Stimulated activated CD4-positive, alpha-beta T cell treated with anti-CD3 and anti-CD28 coated beads, Interleukin-1b, Interleukin-23, amount 100 ng/mL, for 4 hours (primary cell): Measurements from ENCODE around the gene SIX4.

ENCODE experiments used
- DNase-seq, 2 donors: peaks; one replicate each; pipeline ENCODE4 v3.0.0-alpha.2; 2020; ENCODE audit warnings: low read depth in 2 of 2

Gene SIX4

DNA sequence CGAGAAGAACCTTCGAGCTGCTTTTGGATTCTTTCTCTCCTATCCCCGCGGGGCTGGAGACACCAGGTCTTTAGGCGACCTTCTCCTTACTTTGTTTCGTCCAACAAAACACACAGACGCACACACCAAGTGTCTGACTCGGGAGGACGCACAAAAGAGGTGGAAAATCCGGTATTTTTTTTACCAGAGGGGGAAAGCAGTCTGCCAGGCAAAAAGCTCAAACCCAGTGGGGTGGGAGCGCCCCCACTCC lies 2.1 kb downstream of the SIX4 start:
- DNase-seq, result no peak

GRCh38 chr14:60721326-60722106 lies 2.6 kb downstream of the SIX4 start:
- DNase-seq, result peak; percentile 62 to 64

GRCh38 chr14:60720962-60721325 lies 3.2 kb downstream of the SIX4 start:
- DNase-seq, result no peak

DNA sequence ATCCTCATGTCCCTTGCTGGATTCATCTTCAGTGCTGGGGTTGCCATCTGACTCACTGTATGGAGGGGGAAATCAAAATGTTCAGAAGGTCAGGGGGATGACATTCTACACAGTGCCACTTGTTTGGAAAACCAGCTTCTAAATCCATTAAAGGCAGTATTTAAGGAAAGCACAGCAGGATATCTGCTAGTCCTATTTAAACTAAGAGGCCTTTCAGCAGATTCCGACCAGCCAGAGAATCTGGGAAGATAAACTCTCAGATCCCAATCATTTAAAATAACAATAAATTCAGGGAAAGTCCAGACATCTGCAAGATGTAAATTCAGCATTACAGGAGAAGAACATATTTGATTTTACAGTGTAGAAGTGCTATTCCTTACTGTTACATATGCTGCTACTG lies 3.8 kb downstream of the SIX4 start:
- DNase-seq, result no peak

- no peak for DNase-seq
Observed at GRCh38 chr14:60713513-60713912, 10.6 kb downstream of the SIX4 start.

- DNase-seq, result no peak
Observed at GRCh38 chr14:60710494-60710893, 13.7 kb downstream of the SIX4 start.

DNA sequence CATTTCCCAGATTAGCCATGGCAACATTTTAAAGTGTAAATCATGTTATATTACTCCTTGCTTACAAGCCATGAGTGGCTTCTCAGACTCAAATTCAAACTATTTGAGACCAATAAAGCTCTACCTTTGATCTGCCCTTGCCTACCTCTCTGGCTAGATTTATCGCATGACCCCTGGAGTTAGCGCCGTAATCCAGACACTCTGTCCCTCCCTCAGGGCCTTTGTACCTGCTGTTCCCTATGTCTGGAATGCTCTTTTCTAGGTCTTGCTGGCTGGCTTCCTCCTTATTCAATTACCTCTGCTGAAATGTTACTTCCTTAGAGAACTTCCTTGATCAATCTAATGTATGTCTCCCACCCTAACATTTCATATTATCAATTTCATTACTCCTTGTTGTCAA lies 16.3 kb downstream of the SIX4 start:
- no peak for DNase-seq

DNA sequence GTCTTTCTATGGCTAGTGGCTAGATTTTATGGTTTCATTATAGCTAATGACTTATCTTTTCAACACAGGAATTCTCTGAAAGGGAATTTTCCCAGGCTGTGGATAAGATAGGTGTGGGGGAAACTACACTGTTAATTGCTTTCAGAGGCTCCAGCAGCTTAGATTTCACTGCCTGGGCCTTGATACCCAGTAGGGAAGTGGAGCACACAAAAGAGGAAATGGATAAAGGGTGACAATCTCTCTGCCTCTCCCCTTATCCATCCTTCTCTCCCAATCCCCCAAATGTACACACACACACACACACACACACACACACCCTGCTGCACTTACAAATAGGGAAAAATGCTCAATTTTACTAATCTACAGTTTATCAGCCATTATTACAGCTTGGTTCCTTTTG lies 19.1 kb downstream of the SIX4 start:
- DNase-seq, result no peak

DNA sequence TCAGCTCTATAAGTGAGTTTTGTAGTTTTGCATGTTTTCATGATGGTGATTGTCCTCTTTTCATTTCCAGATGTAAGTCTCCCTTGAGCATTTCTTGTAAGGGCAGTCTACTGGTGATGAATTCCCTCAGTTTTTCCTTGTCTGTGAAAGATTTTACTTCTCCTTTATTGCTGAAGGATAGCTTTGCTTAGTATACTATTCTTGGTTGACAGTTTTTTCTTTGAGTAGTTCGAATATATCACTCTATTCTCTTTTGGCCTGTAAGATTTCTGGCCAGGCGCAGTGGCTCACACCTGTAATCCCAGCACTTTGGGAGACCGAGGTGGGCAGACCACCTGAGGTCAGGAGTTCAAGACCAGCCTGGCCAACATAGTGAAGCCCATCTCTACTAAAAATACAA lies 23.6 kb downstream of the SIX4 start:
- DNase-seq, result no peak

GRCh38 chr14:60695327-60695726 lies 28.8 kb downstream of the SIX4 start:
- DNase-seq, result no peak

GRCh38 chr14:60691383-60692113 lies 32.6 kb downstream of the SIX4 start:
- no peak for DNase-seq

DNA sequence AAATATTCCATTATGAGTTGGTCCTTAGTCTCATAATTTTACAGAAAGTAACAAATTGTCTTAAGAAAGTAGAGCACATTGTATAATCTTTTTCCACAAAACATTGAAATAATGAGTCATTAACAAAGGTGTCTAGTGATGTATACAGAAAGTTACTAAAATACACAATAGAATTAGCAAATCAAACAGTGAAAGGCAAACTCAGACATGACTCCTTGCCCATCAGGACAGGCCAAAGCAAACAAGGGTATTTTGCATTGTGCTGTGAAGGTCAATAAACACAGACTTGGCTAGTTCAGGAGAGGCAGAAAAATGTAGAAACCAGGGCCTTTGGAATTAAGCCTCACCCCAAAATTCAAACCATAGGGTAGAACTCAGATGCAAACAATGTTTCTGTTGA lies 37.3 kb downstream of the SIX4 start:
- DNase-seq, result no peak

DNA sequence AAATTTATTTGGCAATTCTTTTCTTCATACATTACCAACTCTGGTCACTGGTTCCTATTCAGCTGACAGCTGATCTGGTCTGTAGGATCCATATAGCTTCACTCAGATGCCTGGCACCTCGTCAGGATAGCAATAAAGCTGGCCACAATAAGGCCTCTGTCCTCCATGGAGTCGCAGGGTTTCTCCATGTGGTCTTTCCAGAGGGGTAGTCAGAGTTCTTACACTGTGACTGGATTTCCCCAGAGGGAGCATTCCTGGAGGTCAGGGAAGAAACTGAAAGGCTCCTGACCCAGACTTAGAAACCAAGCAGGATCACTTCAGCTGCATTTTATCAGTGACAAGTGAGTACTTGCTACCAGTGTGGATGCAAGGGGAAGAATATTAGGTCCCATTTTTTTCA lies 39.9 kb downstream of the SIX4 start:
- no peak for DNase-seq

DNA sequence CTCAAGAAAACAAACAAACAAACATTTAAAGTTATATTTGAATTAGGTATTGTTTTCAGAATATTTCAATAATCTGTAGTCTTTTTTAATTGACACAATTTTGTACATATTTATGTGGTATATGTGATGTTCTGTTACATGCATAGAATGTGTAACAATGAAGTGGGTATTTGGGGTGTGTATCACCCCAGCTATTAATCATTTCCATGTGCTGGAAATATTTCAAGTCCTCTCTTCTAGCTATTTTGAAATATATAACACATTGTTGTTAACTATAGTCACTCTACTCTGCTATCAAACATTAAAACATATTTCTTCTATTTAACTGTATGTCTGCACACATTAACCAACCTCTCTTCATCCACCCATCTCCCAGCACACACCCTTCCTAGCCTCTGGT lies 42.9 kb downstream of the SIX4 start:
- DNase-seq, result no peak

DNA sequence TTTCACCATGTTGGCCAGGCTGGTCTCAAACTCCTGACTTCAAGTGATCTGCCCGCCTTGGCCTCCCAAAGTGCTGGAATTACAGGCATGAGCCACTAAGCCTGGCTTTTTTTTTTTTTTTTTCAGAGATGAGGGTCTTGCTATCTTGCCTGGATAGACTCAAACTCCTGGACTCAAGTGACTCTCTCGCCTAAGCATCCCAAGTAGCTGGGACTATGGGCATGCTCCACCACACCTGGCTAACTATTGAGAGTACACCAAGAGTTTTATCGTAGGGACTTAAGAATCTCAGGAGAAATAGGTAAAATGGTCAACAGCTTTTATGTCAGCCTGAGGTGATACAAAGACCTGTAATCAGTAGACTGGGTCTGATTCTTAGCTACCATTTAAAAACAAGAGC lies 43.6 kb downstream of the SIX4 start:
- no peak for DNase-seq

DNA sequence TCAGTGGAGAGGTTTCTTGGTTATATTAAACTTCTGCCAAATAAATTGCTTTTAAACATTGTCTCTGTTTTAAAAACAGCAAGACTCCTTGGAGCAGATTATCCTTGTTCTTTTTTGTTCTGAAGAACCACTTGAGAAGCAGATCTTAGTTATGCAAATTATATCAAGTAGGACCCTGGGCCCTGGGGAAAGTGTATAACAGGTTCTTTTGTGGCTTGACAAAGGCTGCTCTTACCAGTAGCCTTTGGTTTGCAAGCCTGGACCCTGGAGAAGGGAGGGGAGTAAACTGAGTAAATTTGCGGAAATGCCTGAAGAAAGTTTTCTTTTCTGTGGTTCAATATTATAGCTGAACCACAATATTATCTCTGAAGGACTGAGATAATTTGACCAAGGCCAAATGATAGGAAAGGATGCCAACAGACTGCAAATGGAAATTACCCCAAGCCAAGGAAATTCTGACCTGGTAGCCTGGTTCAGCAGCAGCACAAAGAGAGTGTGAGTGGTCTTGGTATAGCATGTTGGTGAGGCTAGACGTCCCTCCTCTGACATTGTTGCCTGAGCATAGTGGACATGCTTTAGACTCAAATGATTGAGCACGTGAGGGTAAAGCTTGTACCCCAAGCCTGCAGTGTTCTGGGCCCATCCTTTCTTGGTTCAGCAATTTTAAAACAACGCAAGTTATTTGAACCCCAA lies 44.4 kb downstream of the SIX4 start:
- DNase-seq, result no peak

DNA sequence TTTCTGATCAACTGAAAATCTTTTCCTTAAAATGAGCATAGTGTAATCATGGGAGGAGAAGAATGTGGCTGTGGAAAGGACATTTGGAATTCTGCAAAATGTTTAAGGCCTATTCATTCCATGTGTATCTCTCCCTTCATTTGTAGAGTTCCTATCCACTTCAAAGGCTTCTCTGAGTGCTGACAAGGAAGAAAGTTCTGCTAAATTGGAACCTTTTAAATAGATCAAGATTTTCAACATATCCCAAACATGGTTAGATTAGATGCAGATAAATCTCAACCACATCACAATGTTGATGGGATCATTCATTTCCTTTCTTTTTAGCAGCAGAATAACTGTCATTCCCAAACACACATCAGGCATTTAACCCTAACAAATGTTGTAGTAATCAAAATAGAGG lies 46.5 kb downstream of the SIX4 start:
- DNase-seq, result no peak

GRCh38 chr14:60670989-60671388 lies 53.2 kb downstream of the SIX4 start:
- no peak for DNase-seq

DNA sequence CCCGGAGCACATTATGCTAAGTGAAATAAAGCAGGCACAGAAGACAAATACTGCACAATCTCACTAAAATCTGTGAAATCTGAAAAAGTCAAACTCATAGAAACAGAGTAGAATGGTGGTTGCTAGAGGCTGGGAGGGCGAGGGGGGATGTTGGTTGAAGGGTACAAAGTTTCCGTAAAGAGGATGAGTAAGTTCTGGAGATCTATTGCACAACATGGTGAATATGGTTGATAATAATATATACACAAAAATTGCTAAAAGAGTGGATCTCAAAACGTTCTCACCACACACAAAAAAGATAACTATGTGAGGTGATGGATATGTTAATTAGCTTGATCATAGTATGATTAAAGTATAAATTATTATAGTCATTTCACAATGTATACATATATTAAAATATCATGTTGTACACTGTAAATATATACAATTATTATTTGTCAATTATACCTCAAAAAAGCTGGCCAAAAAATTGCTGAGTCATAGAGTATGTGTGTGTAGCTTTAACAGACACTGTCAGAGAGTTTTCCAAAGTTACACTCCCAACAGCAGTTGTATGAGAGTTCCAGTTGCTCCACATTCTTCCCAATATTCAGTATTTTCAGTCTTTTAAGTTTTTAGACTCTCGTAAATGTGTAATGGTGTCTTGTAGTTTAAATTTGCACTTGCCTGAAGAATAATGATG lies 55.6 kb downstream of the SIX4 start:
- no peak for DNase-seq

DNA sequence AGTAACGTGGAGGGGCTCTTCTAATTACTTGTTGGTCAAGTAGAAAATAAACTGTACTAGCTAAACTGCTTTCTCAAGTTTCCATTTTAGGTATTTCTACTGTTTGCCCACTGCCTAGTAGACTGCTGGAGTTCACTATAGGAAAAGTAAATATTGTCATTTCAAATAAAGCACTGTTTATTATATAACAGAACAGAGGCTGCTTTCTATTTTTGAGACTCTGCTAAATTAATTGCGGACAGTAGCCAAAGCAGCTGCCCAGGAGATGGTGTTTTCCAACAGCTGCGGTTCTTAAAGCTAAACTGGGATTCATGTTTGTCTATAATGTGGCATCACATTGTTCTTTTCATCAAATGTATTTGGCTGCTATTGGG lies 59.0 kb downstream of the SIX4 start:
- no peak for DNase-seq

DNA sequence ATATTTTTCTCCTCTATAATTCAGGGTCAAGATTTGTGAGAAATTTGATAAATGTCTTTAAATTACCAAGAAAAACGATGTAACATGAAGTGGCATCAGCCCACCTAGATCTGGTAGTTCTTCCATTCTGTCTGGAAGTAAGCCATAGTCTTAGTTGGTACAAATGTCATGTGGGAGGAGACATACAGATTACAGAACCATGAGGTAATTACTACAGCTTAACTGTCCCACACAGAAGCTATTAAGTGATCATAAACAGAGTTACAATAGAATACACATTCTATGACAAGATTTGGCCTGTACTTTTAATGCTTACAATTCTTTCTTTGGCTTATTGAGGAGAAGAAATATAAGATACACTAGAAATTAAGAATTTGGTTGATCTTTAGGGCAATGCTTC lies 61.2 kb downstream of the SIX4 start:
- no peak for DNase-seq

DNA sequence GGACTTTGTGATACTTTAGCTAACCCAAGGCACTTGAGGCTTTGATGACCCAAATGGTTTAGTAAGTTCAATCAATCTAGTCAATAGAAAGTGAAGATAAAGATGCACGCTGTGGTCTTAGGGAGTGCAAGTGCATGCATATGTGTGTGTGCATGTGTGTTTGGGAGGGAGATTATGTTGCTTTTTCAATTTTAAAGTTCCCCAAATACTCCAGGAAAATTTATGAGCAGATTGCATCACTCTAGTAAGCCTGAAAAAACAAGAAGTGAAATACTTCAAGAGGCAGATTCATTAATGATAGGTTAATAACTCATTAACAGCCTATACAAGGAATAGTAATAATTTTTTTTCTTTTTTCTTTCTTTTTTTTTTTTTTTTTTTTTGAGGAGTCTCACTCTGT lies 62.4 kb downstream of the SIX4 start:
- DNase-seq, result no peak
